Ishikawa (cell line): Measurements from ENCODE around the gene CCL17.

ENCODE experiments used
- EP300 ChIP-seq: IDR thresholded peaks from 2 replicates; pipeline ENCODE4 v1.6.1; 2012; ENCODE audit warnings: borderline replicate concordance
- RAD21 ChIP-seq: IDR thresholded peaks from 2 replicates; pipeline ENCODE4 v1.6.1; 2012; ENCODE audit warnings: low read depth
- TAF1 ChIP-seq: IDR thresholded peaks from 2 replicates; pipeline ENCODE4 v1.6.1; 2012; ENCODE audit warnings: low read depth, mild to moderate bottlenecking
- USF1 ChIP-seq: IDR thresholded peaks from 2 replicates; pipeline ENCODE4 v1.6.1; 2012

DNA sequence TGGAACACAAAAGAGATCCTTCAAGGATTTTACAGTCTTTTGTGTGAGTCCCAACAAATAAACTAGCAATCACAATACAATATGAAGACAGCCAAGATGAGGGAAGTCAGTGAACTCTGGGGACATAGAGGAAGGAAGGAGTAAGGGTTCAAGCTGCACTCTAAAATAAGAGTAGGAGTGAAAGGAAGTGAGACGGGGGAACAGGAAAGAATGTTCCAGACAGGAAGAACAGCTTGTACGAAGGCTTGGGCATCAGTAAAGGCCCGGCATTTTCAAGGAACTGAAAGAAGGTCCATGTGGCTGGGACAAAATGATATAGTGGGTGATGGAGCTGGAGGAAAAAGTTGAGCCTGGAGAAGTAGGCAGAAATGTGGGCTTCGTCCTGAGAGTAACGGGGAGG lies 4.5 kb downstream of the CCL17 start:
- TF ChIP-seq EP300 (no peak), USF1 (no peak), TAF1 (no peak), RAD21 (no peak)
